SW480 (cell line): ENCODE data around the gene LPO.

ENCODE experiments used
- DNase-seq: peaks from one replicate; pipeline ENCODE4 v3.0.0-alpha.2; 2016; ENCODE audit warnings: low spot score

Gene LPO

GRCh38 chr17:58317421-58318064, 79.2 kb downstream of the LPO start:
- DNase-seq = peak; percentile 84

- DNase-seq = no peak
These were observed 79.7 kb downstream of the LPO start for GRCh38 chr17:58318065-58318481.
